ENCODE data around the gene TBC1D22A.

GRCh38 chr22:47152938-47153337 is 390.5 kb downstream of the TBC1D22A start:
- TF ChIP-seq CTCF (IDR thresholded peaks at IDR 0.05; ENCODE audit: low read length) (no peak), EZH2 (IDR thresholded peaks at IDR 0.05; ENCODE audit: borderline replicate concordance, low read length) (no peak)
